MCF 10A (cell line): ENCODE data around the gene ARHGDIA. TPM values are rescaled to one million over a fixed set of nuclear protein-coding genes. Genes with fewer than 3 reads are reported as not detected.
A peak's percentile ranks its signal among the peaks of the same experiment; 100 is the strongest.

Experiments used
- BruUV-seq: library from RNA; stranded (reverse); fragments of 400-500 nt; replicated peaks from 2 replicates; lab custom pipeline; 2021; lab: Mats Ljungman, UMichigan
- CTCF ChIA-PET: fragments of 300-600 bp; sonication (Branson Sonifier 250); formaldehyde crosslinking; extraction: SDS; loops from one replicate; lab custom pipeline; 2021; ENCODE audit warnings: antibody characterized with exemption, inconsistent platforms; lab: Yijun Ruan, JAX
- POLR2A ChIA-PET: fragments of 300-600, 350-650 bp; sonication (Branson Sonifier 250); formaldehyde crosslinking; extraction: SDS; loops from one replicate; lab custom pipeline; 2020; ENCODE audit warnings: antibody characterized with exemption, inconsistent platforms; lab: Yijun Ruan, JAX
- DNase-seq: peaks from one replicate; pipeline ENCODE4 v3.0.0-alpha.2; 2018; ENCODE audit not compliant: unreplicated experiment
- H3K27ac Mint-ChIP-seq: one replicate; pipeline ENCODE4 v1.8.0; 2022; ENCODE audit warnings: mild to moderate bottlenecking, low read depth, mixed read lengths; ENCODE audit not compliant: unreplicated experiment
- H3K27me3 Mint-ChIP-seq: one replicate; pipeline ENCODE4 v1.8.0; 2022; ENCODE audit warnings: mixed read lengths; ENCODE audit not compliant: insufficient read depth, unreplicated experiment
- H3K36me3 Mint-ChIP-seq: one replicate; pipeline ENCODE4 v1.8.0; 2022; ENCODE audit warnings: mild to moderate bottlenecking, moderate library complexity, mixed read lengths; ENCODE audit not compliant: insufficient read depth, unreplicated experiment
- H3K4me1 Mint-ChIP-seq: one replicate; pipeline ENCODE4 v1.8.0; 2022; ENCODE audit warnings: mixed read lengths; ENCODE audit not compliant: insufficient read depth, unreplicated experiment
- H3K4me3 Mint-ChIP-seq: one replicate; pipeline ENCODE4 v1.8.0; 2022; ENCODE audit warnings: mild to moderate bottlenecking, moderate library complexity, mixed read lengths; ENCODE audit not compliant: unreplicated experiment
- H3K9me3 Mint-ChIP-seq: one replicate; pipeline ENCODE4 v1.8.0; 2022; ENCODE audit warnings: mixed read lengths; ENCODE audit not compliant: unreplicated experiment
- intact Hi-C: fragments of 100-400 bp; cut with micrococcal nuclease; formaldehyde crosslinking; loops from 2 replicates; pipeline ENCODE4 v1.14.1; 2022
- total RNA-seq: library from RNA; stranded (reverse); gene quantifications from 2 replicates; pipeline ENCODE4 v1.2.3, GENCODE V29; 2022
- TF ChIP-seq, protein P1 (sequence below): fragments of 200-600 bp; IDR thresholded peaks from one replicate; pipeline ENCODE4 v1.8.0; 2022; ENCODE audit warnings: antibody characterized with exemption, mild to moderate bottlenecking; ENCODE audit not compliant: unreplicated experiment

The ARHGDIA gene
- total RNA-seq, 1 experiment from 2014 or later, result 271 TPM

DNA sequence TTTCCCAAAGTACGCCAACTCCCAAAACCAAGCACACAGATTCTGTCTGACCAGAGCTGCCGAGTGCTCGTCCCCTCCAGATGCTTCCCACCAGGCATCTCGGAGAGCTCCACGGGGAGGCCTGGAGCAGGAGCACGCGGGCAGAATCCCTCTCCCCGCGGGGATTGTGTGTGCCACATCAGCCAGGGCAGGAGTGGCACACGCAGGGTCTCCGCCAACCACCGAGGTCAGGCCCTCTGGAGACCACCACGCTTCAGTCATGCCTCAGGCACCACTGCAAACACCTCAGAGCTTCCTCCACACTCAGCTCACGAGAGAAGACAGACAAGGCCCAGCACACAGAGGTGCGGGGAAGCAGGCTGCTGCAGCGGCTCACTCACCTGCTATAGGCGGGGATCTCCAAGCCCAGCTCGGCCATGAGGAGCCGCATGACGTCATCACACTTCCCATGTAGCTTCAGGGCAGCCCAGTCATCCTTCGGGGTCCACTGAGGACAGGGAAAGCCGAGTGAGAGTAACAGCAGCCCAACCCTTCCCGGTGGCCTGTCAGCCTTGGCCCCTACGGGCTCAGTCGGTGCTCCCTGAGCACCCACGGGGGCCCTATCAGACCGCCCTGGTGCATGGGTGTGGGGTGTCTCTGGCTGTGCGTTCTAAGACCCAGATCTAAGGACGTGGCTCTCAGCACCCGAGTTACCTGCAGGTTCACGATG lies 42.4 kb upstream of the ARHGDIA start:
- ChIA-PET POLR2A (interaction anchor here (0.8 to 5.2 kb wide), 8 partner anchors 12 to 191 kb away, joined by 3 to 54 read pairs (median 5); partner anchors contain the start of genes ALYREF, ANAPC11, CENPX and LRRC45), CTCF (interaction anchor here (0.6 to 1.4 kb wide), 5 partner anchors 9 to 519 kb away, joined by 3 to 7 read pairs (median 5); partner anchors contain the start of genes BAHCC1, CENPX and MAFG)
- no TSS peak for BruUV-seq
- intact Hi-C loops, result loop anchor here (10.0 kb wide), 1 partner anchor 49 kb away; the partner anchor contains the start of gene P4HB
- H3K27me3 Mint-ChIP-seq, result no peaks in the 10 kb centered on the region
- peak overlapping the region; percentile 21 for H3K27ac Mint-ChIP-seq
- peaks cover 37% of the 10 kb centered on the region for H3K4me1 Mint-ChIP-seq
- no peaks in the 10 kb centered on the region for H3K9me3 Mint-ChIP-seq
- H3K4me3 Mint-ChIP-seq, result no peak overlapping the region
- DNase-seq, result no peak
- H3K36me3 Mint-ChIP-seq, result peaks cover 49% of the 10 kb centered on the region
- TF ChIP-seq, protein P1, sequence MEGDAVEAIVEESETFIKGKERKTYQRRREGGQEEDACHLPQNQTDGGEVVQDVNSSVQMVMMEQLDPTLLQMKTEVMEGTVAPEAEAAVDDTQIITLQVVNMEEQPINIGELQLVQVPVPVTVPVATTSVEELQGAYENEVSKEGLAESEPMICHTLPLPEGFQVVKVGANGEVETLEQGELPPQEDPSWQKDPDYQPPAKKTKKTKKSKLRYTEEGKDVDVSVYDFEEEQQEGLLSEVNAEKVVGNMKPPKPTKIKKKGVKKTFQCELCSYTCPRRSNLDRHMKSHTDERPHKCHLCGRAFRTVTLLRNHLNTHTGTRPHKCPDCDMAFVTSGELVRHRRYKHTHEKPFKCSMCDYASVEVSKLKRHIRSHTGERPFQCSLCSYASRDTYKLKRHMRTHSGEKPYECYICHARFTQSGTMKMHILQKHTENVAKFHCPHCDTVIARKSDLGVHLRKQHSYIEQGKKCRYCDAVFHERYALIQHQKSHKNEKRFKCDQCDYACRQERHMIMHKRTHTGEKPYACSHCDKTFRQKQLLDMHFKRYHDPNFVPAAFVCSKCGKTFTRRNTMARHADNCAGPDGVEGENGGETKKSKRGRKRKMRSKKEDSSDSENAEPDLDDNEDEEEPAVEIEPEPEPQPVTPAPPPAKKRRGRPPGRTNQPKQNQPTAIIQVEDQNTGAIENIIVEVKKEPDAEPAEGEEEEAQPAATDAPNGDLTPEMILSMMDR, result no peak

DNA sequence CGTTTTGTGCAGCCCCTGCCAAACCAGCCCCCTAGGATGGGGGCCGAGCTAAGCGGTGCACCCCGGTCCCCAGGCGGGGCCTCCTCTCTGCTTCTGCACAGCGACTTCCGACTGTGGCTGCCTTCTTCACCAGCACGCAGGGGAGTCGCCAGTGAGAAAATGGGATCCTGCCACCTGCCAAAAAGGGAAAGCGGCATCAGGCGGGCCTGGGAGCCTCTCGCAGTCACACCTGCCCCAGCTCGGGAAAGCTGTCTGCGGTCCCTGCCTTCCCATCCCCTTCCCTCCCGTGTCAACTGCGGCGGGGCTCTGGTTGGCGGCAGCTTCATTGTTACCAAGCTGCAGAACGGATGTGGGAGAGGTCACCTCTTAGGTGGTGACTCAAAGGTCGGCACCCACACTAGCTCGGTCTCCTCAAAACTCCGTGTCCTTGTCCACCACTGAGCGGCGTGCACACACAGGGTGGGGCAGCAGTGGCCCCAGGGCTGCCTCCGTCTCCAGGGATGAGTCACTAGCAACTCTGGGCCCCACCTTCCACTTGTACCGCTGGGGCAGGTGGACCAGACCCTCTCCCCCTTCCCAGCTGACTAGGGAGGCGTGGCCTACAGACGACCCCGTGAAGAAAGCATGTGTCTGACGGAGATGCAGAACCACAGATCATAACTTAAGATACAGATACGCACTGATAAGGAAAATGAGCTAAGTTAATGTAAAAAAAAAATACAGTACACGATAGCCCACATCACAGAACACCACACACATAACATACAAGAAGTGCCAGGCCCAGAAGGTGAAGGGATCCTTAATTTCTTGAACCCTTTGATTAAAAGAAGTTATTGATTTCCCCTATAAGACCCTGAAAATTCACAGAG lies 41.5 kb upstream of the ARHGDIA start:
- Mint-ChIP-seq H3K9me3 (no peaks in the 10 kb centered on the region), H3K27ac (peak overlapping the region; percentile 21), H3K27me3 (no peaks in the 10 kb centered on the region), H3K4me1 (peaks cover 37% of the 10 kb centered on the region), H3K36me3 (peaks cover 44% of the 10 kb centered on the region), H3K4me3 (peak overlapping the region; percentile 66)
- BruUV-seq, result no TSS peak
- DNase-seq, result peak; percentile 89
- TF ChIP-seq, protein P1, result no peak
- CTCF ChIA-PET, result interaction anchor here (0.7 to 1.4 kb wide), 4 partner anchors 10 to 518 kb away, joined by 3 to 7 read pairs (median 4); partner anchors contain the start of genes BAHCC1 and MAFG
- POLR2A ChIA-PET, result interaction anchor here (0.7 to 5.2 kb wide), 11 partner anchors 13 to 190 kb away, joined by 3 to 54 read pairs (median 4); partner anchors contain the start of genes ALYREF, ANAPC11, CENPX and LRRC45
- intact Hi-C loops, result loop anchor here (10.0 kb wide), 1 partner anchor 48 kb away; the partner anchor contains the start of gene P4HB

GRCh38 chr17:81911969-81912368 lies 40.8 kb upstream of the ARHGDIA start:
- Mint-ChIP-seq H3K27ac (no peak overlapping the region), H3K9me3 (no peaks in the 10 kb centered on the region), H3K4me1 (peaks cover 33% of the 10 kb centered on the region), H3K4me3 (peak overlapping the region; percentile 66), H3K36me3 (peaks cover 48% of the 10 kb centered on the region), H3K27me3 (no peaks in the 10 kb centered on the region)
- TF ChIP-seq, protein P1, result no peak
- DNase-seq, result no peak
- CTCF ChIA-PET, result no interaction called here
- intact Hi-C loops, result loop anchor here (10.0 kb wide), 1 partner anchor 47 kb away; the partner anchor contains the start of gene P4HB
- no TSS peak for BruUV-seq
- POLR2A ChIA-PET, result interaction anchor here (0.7 to 5.2 kb wide), 8 partner anchors 14 to 189 kb away, joined by 3 to 54 read pairs (median 6); partner anchors contain the start of genes ALYREF, ANAPC11, CENPX and LRRC45
